ENCODE measurements around the gene SIRPB1.

- TF ChIP-seq EZH2 (IDR thresholded peaks at IDR 0.05; ENCODE audit: low read depth) (no peak), CTCF (conservative IDR thresholded peaks at IDR 0.05) (no peak)
Measured at GRCh38 chr20:1631309-1632151, 11.7 kb upstream of the SIRPB1 start.

Data from PC-9 (cell line).